Inferior parietal cortex (tissue), 1 donor: ENCODE measurements around the gene TUBA4B.
"Not testable (repeated sequence)": the region's sequence is repeated elsewhere in the genome, so short reads cannot be mapped to it uniquely, and the experiment has no call there.

ENCODE experiments used
- DNase-seq: peaks from one replicate; pipeline ENCODE4 v3.0.0-alpha.2; 2016; ENCODE audit errors: extremely low spot score

The TUBA4B gene

DNA sequence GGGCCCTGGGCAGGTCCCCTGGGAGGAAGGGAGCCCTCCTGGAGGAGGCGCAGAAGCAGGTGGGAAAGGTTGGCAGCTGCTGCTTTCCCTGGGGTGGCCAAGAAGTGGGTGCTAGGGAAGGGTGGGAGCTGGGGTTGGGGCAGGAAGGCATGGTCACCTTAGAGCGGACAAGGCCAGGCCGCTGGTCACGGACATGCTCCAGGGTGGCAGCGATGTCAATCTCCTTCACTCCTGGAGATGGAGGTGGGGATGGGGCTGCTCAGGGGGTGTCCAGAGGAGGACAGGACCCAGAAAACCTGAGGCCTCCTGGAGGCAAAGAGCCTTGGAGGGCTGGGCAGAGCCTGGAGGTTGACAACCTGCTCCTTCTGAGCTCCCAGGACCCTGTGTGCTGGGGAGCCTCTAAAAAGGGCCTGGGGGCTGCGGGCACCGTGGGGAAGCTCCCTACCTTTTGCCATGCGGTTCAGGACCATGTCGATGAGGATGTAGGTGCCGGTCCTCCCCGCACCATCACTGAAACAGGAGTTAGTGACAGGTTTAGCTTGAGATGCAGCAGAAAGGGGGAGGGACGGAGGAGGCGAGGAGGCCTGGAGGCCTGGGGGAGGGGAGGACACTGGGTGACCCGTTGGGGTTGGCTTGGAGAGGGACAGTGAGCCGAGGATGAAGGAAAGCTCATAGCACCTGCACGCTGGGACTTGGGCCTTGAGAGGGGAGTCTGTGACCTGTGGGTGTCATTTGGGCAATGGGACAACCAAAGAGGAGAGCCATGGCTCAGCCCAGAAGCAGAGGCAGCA lies 37.5 kb downstream of the TUBA4B start:
- DNase-seq = no peak

GRCh38 chr2:219291394-219291793 lies 38.4 kb downstream of the TUBA4B start:
- no peak for DNase-seq

DNA sequence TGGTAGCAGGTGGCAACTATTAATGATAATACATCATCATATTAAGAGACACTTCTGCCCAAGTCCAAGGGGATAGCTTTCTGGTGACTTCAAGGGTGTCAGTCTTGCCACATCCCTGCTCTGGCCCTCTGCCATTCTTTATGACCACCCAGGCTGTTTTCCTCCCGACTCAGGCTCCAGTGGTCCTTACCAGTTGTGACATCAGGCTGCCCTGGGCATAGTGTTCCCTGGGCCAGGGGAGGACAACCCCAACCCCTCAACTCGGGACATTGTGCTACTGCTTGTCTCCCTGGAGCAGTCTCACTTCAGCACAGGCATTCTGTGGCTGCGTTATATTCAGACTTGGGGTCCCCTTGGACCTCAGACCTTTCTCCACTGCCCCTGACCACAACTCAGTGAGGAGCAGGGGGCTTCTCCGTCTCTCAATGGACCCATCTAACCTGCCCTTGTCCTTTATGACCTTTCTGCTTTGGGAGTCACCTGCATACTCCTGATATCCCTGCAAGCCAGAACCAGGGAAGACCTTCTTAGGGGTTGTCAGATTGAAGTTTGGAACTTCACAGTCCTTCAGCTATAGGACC lies 39.0 kb downstream of the TUBA4B start:
- DNase-seq = no peak

DNA sequence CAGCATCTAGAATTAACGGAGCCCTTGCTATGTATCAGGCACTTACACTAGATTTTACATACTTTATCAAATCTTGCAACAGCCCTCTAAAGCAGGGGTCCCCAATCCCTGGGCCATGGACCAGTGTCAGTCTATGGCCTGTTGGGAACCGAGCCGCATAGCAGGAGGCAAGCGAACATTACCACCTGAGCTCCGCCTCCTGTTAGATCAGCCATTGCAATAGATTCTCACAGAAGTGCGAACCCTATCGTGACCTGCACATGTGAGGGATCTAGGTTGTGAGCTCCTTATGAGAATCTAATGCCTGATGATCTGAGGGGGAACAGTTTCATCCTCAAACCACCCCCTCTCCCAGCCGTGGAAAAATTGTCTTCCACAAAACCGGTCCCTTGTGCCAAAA lies 39.6 kb downstream of the TUBA4B start:
- no peak for DNase-seq

- no peak for DNase-seq
Observed at GRCh38 chr2:219293736-219294231, 40.7 kb downstream of the TUBA4B start.

GRCh38 chr2:219294356-219295351 lies 41.6 kb downstream of the TUBA4B start:
- peak; percentile 86 for DNase-seq

GRCh38 chr2:219296142-219296541 lies 43.1 kb downstream of the TUBA4B start:
- no peak for DNase-seq

- DNase-seq = no peak
Observed at GRCh38 chr2:219296631-219297391, 43.8 kb downstream of the TUBA4B start.

- no peak for DNase-seq
Observed at GRCh38 chr2:219297766-219298456, 44.9 kb downstream of the TUBA4B start.

- peak; percentile 85 for DNase-seq
Observed at GRCh38 chr2:219298759-219299371, 45.8 kb downstream of the TUBA4B start.

DNA sequence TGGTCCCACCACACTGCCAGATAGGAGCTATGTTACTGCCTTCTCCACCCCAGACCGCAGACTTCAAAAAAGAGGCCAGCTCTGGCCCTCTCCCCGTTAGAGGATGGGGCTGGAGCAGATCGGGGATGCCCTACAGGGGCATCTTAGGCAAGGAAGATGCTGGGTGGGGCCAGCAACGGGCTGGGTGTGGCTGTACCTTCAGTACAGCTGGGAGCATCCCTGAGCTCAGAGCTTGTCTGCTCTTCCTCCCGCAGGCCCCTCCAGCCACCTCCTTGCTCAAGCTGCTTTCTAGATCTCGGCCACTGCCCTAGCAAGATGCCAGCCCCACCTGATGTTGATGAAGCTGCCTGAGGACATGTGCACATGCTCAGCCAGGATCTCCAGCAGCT lies 46.3 kb downstream of the TUBA4B start:
- DNase-seq = no peak

DNA sequence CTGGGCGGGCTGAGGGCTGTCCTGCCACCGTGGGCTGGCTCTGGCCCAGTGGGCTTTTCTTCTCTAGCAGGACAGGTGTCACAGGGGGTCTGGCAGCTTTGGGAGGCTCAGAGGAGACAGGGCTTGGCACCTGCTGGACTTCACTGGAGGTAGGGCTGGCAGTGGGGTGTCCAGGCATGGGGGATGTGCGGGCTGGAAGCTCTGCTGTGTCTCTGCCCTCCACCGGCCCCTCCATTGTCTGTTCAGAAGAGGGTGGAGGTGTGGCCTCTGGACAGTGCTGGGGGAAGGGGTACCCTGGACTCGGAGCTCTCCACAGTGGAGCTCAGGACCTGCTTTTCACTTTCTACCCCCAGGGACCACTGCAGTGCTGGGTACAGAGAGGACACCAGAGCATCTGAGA lies 47.0 kb downstream of the TUBA4B start:
- no peak for DNase-seq

DNA sequence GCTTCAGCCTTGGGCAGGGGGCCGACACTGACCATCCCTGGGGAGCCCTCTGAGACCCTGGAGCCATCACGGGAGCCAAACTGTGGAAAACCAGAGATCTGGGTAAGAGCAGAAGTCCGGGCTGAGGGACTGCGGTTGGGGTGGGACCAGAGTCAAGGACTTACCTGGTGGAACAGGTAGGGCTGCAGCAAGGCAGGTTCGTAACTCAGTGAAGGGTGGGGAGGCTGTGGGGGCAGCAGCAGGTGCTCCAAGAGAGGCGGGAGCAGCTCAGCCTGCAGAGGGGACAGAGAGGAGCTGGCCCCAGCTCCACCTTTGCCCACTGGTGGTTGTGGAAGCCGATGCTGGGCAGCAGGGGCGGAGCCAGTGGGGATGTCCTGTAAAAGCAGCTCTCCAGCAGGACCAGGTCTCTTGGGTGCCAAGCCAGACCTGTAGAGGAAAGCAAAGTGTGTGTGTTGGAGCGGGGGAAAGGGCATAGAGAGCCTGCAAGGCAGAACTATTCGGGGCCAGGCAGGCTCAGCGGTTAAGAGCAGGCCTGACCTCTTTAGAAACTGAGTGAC lies 49.4 kb downstream of the TUBA4B start:
- DNase-seq = no peak

DNA sequence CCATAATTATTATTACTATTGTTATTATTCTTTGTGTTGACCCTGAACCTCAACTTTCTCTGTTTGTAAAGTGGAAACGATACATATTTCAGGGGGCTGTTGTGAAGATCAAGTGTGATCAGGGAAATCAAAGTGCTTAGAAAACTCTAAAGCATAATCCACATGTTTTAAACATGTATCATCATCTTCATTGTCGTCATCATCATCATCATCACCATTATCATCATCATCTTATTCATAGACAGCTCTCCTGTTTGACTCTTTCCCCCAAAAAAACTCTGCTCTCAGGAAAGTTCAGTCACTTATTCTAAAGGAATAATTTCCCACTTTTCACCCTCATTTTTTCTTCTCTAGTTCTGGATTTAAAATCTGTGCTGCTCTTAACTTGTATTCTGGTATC lies 51.2 kb downstream of the TUBA4B start:
- no peak for DNase-seq

GRCh38 chr2:219306047-219306446 lies 53.0 kb downstream of the TUBA4B start:
- no peak for DNase-seq

- peak; percentile 51 for DNase-seq
Observed at GRCh38 chr2:219308142-219309101, 55.4 kb downstream of the TUBA4B start.

DNA sequence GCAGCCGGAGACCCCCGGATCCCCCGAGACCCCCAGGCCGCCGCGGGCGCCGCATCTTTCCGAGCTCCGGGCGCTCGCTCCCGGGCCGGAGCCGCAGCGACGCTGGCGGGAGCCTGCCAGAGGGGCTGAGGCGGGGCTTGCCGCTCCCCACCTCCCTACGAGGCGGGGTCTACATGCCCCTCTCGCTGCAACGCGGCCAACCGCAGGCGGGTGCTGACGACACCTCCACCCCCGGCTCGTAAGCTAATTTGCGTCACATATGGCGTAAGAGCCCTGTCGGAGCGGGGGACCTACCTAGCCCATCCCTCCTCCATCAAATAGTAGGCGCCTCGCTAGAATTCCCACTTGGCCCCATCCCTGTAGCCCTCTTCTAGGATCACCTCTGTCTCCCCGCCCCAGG lies 56.2 kb downstream of the TUBA4B start, which contains the start of gene PTPRN:
TSS of gene PTPRN (minus strand) at position 124 of the 400 bp plus-strand sequence. CDS start at position 55, 69 bp downstream.
- DNase-seq = peak; percentile 21

DNA sequence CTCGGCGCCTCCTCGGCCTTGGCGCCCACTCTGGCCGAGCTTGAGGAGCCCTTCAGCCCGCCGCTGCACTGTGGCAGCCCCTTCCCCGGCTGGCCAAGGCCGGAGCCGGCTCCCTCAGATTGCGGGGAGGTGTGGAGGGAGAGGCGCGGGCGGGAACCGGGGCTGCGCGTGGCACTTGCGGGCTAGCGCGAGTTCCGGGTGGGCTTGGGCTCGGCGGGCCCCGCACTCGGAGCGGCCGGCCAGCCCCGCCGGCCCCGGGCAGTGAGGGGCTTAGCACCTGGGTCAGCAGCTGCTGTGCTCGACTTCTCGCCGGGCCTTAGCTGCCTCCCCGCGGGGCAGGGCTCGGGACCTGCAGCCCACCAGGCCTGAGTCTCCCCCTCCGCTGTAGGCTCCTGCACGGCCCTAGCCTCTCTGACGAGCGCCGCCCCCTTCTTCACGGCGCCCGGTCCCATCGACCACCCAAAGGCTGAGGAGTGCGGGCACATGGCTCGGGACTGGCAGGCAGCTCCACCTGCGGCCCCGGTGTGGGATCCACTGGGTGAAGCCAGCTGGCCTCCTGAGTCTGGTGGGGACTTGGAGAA lies 59.7 kb downstream of the TUBA4B start:
- not testable (repeated sequence) for DNase-seq
